ENCODE results near the gene OTUB1.
"Not testable (repeated sequence)": the region's sequence is repeated elsewhere in the genome, so short reads cannot be mapped to it uniquely, and the experiment has no call there.

OTUB1 gene

GRCh38 chr11:64044730-64045393, 58.6 kb downstream of the OTUB1 start:
- no peak for DNase-seq (ENCODE audit: low read depth)

DNA sequence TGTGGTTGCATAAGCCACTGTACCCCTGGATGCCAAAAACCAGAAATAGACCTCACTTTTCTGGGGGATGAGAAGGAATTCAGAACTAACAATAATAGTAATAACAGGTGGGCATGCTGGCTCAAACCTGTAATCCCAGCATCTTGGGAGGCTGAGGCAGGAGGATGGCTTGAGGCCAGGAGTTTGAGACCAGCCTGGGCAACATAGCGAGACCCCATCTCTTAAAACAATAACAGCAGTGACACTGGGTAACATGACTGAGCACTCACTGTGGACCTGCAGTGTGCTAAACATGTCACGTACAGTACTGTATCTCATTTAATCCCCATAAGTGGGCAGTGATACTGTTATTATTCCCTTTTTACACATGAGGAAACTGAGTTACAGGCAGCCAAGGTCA, 59.5 kb downstream of the OTUB1 start:
- DNase-seq (ENCODE audit: low read depth): no peak

DNA sequence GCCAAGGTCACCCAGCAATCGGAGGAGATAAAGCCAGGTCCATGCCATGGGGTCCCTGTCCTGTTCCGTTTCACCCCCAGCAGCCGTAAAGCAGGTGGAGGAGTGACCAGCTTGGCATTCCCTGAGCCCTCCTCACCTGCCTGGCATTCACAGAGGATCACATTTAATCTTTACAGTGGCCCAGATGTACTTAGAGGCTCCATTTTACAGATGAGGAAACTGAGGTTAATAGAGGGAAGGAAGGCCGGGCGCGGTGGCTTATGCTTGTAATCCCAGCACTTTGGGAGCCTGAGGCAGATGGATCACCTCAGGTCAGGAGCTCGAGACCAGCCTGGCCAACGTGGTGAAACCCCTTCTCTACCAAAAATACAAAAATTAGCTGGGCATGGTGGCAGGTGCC, 61.1 kb downstream of the OTUB1 start:
- not testable (repeated sequence) for DNase-seq (ENCODE audit: low read depth)

All from stimulated activated CD8-positive, alpha-beta memory T cell treated with anti-CD3 and anti-CD28 coated beads, Interleukin-7, amount 100 ng/mL, for 24 hours (primary cell).